Neural progenitor cell (in vitro differentiated cells): ENCODE data around the gene TLK2.
"Not testable (repeated sequence)": the region's sequence is repeated elsewhere in the genome, so short reads cannot be mapped to it uniquely, and the experiment has no call there.

Source experiments
- CTCF ChIP-seq: fragments of 200-600 bp; sonication (generic); IDR thresholded peaks from 2 replicates; pipeline ENCODE4 v1.5.1; 2017; ENCODE audit warnings: antibody characterized with exemption, mild to moderate bottlenecking
- EZH2 ChIP-seq: fragments of 200-600 bp; sonication (generic); IDR thresholded peaks from 2 replicates; pipeline ENCODE4 v1.6.1; 2017; ENCODE audit warnings: antibody characterized with exemption, mild to moderate bottlenecking, moderate library complexity
- EZH2phosphoT487 ChIP-seq: fragments of 200-600 bp; sonication (generic); IDR thresholded peaks from 2 replicates; pipeline ENCODE4 v1.6.1; 2017; ENCODE audit warnings: antibody characterized with exemption

- TF ChIP-seq CTCF, EZH2phosphoT487, EZH2: not testable (repeated sequence)
Observed at GRCh38 chr17:62453041-62453440, 25.6 kb upstream of the TLK2 start.
